Fibroblast of upper back skin (primary cell): ENCODE measurements around the gene GBGT1.
A peak's percentile ranks its signal among the peaks of the same experiment; 100 is the strongest.

Source experiments
- DNase-seq: peaks from one replicate; pipeline ENCODE4 v3.0.0-alpha.2; 2013

GBGT1 gene

DNA sequence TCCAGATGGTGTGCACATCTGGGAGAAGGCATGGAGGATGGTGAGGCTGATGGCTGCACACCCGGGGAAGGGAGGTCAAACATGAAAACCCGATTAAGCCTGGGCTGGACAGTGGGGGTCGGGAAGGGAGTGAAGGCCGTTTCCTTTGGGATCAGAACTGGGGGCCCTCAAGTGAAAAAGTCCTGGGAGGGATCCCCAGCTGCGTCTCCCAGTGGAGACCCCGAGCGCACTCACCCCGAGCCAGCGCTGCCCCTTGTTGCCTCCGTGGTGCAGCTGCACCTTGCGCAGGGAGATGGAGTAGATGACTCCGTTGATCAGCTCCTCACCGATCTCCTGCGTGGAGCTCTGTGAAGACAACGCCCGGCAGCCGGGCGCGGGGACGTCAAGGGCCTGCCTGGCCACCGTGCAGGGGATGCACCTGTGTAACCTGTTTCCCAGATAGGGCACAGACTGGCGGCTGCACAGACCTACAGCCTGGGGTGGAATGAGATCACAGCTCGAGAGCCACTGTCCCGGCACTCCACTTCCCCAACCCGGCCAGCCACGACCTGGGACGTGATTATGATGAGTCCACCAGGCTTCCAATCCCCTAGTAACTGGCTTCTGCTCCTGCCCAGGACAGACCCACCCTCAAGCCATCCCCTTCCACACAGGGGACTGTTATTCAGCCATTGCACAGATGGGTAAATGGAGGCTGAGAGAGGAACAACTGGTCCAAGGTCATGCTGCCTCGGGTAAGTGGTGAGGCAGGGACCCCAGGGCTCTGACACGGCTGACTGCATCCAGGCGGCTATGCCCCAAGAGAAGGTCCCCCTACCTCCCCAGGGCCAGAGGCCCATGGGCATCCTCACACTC lies 51.7 kb downstream of the GBGT1 start:
- DNase-seq: no peak

DNA sequence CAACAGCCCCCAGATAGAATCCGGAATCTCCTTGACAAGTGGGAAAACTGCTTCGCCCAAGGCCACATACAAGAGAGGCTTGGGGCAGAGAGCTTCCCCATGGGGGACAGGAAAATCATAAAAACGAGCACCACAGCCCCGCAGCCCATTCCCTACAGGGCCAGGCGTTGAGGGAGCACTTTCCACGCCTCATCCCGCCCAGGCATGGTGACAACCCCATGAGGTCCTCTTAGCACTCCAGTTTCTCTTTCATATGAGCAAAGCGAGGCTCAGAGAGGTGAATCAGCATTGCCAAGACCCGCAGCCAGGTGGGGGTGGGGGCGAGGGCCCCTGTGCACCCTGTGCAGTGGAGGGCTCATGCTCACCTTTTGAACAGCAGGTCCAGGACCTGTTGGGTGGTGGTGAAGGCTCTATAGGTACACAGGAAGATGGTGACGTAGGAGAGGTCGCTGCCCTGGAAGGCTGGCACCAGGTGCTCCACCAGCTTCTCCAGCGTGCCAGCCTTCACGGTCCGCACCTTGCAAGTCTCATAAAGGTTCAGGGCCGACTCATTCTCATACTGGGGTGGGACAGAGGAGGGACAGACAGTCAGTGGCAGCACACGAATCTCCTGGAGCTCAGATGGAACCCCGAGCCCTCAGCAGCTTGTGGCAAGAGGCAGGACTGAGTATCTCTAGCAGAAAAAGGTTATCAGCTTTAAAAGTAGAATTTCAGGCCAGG lies 53.6 kb downstream of the GBGT1 start:
- no peak for DNase-seq

DNA sequence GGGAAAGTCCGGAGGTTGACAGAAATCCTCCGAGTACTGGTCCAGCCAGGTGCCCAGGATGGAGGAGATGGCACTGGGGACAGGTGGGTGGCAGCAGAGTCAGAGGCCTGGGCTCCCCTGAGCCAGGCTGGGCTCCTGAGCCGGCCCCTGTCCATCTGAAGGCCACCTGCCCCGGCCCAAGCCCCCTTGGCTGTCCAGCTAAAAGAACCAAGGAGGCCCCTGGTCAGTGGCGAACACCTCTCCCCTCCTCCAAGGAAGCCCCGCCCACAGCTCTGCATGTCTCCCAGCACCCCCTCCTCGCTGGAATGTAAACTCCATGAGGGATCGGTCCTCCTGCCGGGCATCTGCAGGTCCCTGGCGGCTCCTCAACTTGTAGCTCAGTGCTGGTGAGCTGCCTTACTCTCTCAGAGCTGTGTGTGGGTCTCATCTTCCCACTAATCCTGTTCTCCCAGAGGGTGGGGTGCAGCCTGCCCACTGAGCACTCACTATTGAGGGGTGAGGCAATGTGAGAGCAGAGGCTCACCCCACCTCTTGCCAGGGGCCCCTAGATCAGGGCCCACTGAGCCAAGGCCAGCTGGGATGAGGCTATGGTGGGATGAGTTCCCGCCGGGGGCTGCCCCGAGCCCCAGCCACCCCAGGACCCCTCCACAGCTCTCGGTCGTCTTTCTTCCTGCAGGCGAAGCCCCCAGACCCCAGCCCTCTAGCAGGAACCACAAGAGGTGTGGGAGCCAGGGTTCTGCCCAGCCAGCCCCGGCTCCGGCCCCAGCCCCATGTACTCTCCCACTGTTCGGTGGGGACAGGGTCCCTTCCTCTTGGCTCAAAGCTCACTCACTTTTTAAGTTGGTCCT lies 54.7 kb downstream of the GBGT1 start:
- no peak for DNase-seq

DNA sequence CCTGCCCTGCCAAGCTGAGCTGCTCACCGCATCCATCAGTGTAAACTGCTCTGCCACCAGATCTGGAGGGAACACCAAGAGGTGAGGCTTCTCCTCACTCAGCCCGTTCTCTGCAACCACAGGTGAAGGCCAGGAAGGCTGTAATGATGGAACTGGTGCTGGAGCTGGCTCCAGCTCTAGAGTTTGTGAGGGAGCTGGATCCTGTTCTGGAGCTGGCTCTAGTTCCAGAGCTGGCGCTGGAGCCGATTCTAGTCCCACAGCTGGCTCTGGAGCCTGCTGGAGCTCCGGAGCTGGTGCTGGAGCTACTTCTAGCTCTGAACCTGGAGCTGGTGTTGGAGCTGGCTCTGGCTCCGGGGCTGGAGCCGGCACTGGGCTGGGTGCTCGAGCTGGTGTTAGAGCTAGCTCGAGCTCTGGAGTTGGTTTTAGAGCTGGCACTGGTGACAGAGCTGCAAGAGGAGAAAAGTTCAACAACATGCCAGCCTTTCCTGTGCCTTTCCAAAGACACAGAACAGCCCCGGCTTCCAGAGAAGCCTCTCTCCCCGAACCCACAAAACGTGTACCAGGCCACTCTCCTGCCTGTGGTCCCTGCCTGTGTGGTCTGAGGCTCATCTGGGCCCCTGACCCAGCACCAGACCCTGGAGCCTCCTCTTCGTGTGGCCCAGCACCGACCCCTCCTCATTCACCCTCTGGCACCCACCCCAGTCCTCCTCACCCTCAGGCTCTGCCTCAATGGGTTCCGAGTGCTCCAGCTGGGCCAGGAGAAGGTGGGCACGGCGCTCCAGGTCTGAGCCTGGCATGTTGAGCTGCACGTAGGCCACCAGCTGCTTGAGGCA lies 55.5 kb downstream of the GBGT1 start:
- DNase-seq: no peak

DNA sequence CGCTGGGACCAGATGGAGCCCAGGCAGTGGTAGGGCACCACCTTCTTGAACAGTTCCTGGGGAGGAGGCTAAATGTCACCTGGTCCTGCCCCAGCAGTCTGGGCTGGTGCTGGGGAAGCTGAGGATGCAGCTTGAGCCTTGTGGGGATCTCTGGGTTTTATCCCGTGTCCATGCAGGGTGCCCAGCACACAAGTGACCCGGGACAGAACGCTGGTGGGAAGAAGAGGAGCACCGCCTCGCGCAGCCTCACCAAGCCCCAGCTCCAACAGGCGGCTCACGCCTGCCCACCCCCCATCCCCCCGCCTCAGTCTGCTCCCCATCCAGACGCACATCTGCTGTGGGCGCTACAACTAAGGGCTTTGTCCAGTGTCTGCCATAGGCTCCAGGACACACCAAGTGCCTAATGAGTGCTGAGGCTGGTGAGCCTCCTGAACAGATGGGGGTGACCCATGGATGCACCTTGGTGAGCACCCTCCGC lies 56.4 kb downstream of the GBGT1 start:
- DNase-seq: no peak

DNA sequence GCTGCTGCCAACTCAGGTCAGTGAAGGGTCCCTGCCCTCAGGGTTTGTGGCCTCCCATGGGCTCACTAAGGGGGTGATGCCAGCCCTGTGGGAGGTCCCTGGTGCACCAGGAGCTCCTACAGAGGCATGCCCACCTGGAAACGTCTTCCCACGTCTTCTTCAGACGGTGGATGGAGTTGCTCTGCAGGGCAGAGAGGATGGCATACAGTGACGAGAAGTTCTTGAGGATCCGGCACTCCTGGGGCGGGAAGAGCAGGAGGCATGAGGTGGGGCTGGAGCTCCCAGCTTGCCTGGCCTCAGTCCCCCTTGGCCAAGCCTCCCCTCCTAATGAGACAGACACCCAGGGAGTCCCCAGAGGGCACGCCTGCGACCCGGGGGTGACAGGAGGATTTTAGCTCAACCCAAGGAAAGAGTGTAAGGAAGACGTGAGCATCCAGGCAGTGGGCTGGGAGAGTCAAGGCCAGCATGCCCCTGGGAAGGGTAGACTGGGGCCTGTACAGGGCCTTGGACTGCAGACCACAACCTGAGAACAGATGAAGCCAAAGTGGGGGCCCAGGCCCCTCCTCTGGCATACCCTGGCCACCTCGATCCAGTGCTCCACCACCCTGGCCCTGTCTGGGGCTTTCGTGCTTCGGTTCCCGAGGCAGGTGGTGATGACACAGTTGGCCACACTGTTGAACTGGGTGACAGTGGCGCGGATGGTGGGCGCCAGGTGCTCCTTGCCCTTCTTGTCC lies 57.0 kb downstream of the GBGT1 start:
- no peak for DNase-seq

DNA sequence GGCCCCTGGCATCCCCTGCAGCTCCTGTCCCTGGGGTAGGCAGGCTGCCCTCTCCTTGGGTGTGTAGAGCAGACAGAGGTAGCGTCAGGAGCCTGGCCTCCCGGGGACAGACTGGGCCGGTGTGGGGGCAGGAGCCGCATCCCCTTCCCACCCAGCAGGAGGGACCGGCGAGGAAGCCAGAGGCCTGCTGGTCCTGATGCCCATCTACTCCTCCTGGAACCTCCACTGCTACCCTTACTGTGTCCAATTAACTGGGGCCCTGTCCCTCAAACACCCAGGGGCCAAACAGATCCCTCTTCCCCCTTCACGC lies 58.3 kb downstream of the GBGT1 start:
- DNase-seq: no peak

DNA sequence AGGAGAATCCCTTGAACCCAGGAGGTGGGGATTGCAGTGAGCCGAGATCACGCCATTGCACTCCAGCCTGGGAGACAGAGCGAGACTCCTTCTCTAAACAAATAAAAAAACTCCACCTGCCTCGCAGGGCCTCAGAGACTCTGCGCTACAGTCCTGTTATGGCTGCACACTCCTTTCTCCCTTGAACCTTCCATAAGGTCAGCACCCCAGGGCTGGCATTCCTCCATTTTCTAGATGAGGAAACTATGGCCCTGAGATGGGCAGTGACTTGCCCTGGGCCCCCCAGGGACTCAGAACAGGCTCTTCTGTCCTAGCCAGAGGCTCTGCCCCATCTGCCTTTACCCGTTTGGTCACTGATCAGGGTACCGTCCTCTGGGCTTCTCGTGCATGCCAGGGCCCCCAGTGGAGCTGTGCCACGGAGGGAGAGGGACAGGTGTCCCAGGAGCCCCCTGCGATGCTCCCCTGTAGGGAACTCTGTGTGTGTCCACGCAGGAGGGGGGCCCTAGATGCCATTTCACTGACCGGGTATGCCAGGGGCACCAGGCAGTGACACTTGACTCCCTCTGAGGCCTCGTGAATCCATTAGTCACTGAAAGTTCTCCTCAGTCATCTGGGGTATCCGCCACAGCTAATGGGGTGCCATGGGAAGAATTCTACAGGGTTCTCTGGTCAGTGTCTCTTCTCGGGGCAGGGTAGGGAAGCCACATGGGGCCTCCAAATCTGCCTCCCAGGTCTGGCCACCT lies 58.8 kb downstream of the GBGT1 start:
- DNase-seq: no peak

DNA sequence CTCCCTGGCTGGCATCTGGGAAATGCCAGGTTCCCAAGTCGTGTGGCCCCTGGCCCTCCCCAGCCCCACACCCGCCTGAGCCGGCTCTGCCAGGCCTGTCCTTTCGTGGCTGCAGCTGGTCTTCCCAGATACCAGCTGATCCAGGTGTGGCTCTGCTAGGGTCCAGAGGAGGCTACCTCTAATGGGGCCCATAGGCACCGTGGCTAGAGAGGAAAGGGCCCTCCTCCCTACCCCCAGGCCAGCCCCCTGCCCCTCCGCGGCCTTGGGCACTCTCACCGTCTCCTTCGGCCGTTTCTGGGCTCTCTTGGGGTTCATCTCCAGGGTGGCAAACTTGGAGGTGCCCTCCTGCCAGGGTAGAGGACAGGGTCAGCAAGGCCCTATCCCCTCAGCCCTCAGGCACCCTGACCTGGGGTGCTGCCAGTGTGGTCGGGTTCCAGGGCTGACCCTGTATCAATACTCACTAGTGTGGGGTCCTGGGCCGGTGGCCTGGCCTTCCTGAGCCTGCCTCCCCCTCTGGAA lies 59.7 kb downstream of the GBGT1 start:
- DNase-seq: no peak

DNA sequence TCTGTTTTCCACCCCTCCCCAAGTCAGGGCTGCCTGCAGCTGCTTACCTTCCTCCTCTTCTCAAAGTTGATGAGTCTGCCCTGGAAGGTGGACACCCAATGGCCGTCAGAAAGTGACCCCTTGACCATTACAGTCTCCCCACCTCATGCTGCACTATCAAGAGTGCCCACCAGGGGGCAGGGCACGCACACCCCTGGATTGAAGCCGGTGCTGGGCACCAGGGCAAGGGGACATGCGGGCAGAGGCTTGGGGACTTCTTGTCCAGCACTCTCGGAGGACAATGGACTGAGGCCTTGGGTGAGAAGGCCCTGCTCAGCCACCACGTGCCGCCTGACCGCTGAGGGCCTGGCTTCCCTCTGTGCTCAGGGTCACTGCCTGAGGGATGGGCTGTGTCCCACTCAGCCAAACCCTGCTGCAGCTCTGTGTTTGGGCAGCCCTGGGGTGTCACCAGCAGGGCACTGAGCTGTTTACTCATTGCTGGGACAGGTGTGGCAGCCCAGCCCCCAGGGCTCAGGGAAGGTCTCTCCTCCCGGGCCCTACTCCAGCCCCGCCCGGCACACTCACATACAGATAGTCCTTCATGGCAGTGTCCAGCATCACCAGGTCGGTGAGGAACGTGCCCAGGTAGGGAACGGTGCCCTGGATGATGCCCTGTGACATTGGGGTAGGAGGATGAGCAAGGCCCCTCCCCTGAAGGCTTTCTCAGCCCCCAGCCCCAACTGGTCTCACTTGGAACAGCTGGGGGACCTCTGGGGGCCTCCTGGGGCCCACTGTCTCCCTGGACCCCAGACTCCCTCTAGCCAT lies 60.3 kb downstream of the GBGT1 start:
- peak; percentile 23 for DNase-seq
